H9 (cell line): ENCODE data around the gene CDKN2C. TPM values are rescaled to one million over a fixed set of nuclear protein-coding genes. Genes with fewer than 3 reads are reported as not detected.

ENCODE experiments used
- DNase-seq: peaks from one replicate; pipeline ENCODE4 v3.0.0-alpha.2; 2017
- H2AFZ ChIP-seq: one replicate; pipeline ENCODE4 v1.6.1; 2013; ENCODE audit warnings: mild to moderate bottlenecking, low read length, control low read depth, moderate library complexity
- H2AK5ac ChIP-seq: 2 replicates; pipeline ENCODE4 v1.6.1; 2013; ENCODE audit warnings: low read length, control low read depth, mixed read lengths; ENCODE audit not compliant: insufficient read length
- H2BK120ac ChIP-seq: one replicate; pipeline ENCODE4 v1.6.1; 2013; ENCODE audit warnings: low read depth, mild to moderate bottlenecking, low read length, control low read depth, inconsistent platforms; ENCODE audit not compliant: poor library complexity, severe bottlenecking
- H2BK12ac ChIP-seq: 2 replicates; pipeline ENCODE4 v1.6.1; 2013; ENCODE audit warnings: low read length, control low read depth, mixed read lengths, low read depth; ENCODE audit not compliant: insufficient read length
- H2BK15ac ChIP-seq: 2 replicates; pipeline ENCODE4 v1.6.1; 2013; ENCODE audit warnings: low read depth, low read length, control low read depth
- H2BK20ac ChIP-seq: one replicate; pipeline ENCODE4 v1.6.1; 2013; ENCODE audit warnings: low read depth, mild to moderate bottlenecking, low read length, control low read depth, inconsistent platforms; ENCODE audit not compliant: poor library complexity, severe bottlenecking
- H2BK5ac ChIP-seq: 2 replicates; pipeline ENCODE4 v1.6.1; 2013; ENCODE audit warnings: low read length, control low read depth, mixed read lengths; ENCODE audit not compliant: insufficient read length
- H3K14ac ChIP-seq: 2 replicates; pipeline ENCODE4 v1.6.1; 2013; ENCODE audit warnings: low read length, control low read depth; ENCODE audit not compliant: insufficient read depth
- H3K18ac ChIP-seq: 2 replicates; pipeline ENCODE4 v1.6.1; 2013; ENCODE audit warnings: low read depth, mild to moderate bottlenecking, mixed read lengths, low read length, control low read depth; ENCODE audit not compliant: insufficient read length
- H3K23ac ChIP-seq: 2 replicates; pipeline ENCODE4 v1.6.1; 2013; ENCODE audit warnings: low read length, control low read depth, mixed read lengths, low read depth; ENCODE audit not compliant: insufficient read length
- H3K23me2 ChIP-seq: 2 replicates; pipeline ENCODE4 v1.6.1; 2013; ENCODE audit warnings: low read depth, mild to moderate bottlenecking, mixed read lengths, low read length, control low read depth; ENCODE audit not compliant: insufficient read length, poor library complexity, severe bottlenecking
- H3K27ac ChIP-seq: 2 replicates; pipeline ENCODE4 v1.5.1; 2013; ENCODE audit warnings: low read length, control low read depth, mixed read lengths, low read depth; ENCODE audit not compliant: insufficient read length
- H3K27me3 ChIP-seq: 2 replicates; pipeline ENCODE4 v1.6.1; 2013; ENCODE audit warnings: low read length, control low read depth, inconsistent platforms; ENCODE audit not compliant: insufficient read depth
- H3K4ac ChIP-seq: 2 replicates; pipeline ENCODE4 v1.6.1; 2013; ENCODE audit warnings: low read depth, mild to moderate bottlenecking, control low read depth, inconsistent platforms, low read length, moderate library complexity
- H3K4me1 ChIP-seq: 2 replicates; pipeline ENCODE4 v1.6.1; 2013; ENCODE audit warnings: low read length, control low read depth, inconsistent platforms; ENCODE audit not compliant: insufficient read depth
- H3K4me2 ChIP-seq: 2 replicates; pipeline ENCODE4 v1.6.1; 2013; ENCODE audit warnings: low read length, control low read depth, mixed read lengths; ENCODE audit not compliant: insufficient read length, insufficient read depth
- H3K56ac ChIP-seq: 2 replicates; pipeline ENCODE4 v1.6.1; 2013; ENCODE audit warnings: low read depth, mild to moderate bottlenecking, mixed read lengths, low read length, control low read depth; ENCODE audit not compliant: insufficient read length
- H3K79me1 ChIP-seq: 2 replicates; pipeline ENCODE4 v1.6.1; 2013; ENCODE audit warnings: low read depth, mild to moderate bottlenecking, moderate library complexity, low read length, control low read depth, inconsistent platforms; ENCODE audit not compliant: insufficient read depth, poor library complexity, severe bottlenecking
- H3K79me2 ChIP-seq: 2 replicates; pipeline ENCODE4 v1.6.1; 2013; ENCODE audit warnings: low read length, control low read depth, inconsistent platforms; ENCODE audit not compliant: insufficient read depth
- H3K9ac ChIP-seq: 2 replicates; pipeline ENCODE4 v1.6.1; 2013; ENCODE audit warnings: low read length, control low read depth, mixed read lengths; ENCODE audit not compliant: insufficient read length; ENCODE audit errors: extremely low read depth
- H3K9me3 ChIP-seq: one replicate; pipeline ENCODE4 v1.6.1; 2013; ENCODE audit warnings: low read depth, low read length, inconsistent platforms; ENCODE audit not compliant: control insufficient read depth
- H3T11ph ChIP-seq: one replicate; pipeline ENCODE4 v1.6.1; 2013; ENCODE audit warnings: mild to moderate bottlenecking, low read length, control low read depth, inconsistent platforms
- H4K20me1 ChIP-seq: one replicate; pipeline ENCODE4 v1.6.1; 2013; ENCODE audit not compliant: control insufficient read depth, insufficient read length, insufficient read depth
- H4K5ac ChIP-seq: 2 replicates; pipeline ENCODE4 v1.6.1; 2013; ENCODE audit warnings: low read depth, mild to moderate bottlenecking, mixed read lengths, low read length, control low read depth; ENCODE audit not compliant: insufficient read length
- H4K8ac ChIP-seq: replicated peaks from 2 replicates; pipeline ENCODE4 v1.6.1; 2013; ENCODE audit warnings: low read length, control low read depth, mixed read lengths, low read depth; ENCODE audit not compliant: insufficient read length
- H4K91ac ChIP-seq: 2 replicates; pipeline ENCODE4 v1.6.1; 2013; ENCODE audit warnings: low read depth, mild to moderate bottlenecking, moderate library complexity, mixed read lengths, low read length, control low read depth; ENCODE audit not compliant: insufficient read length
- H3K27ac Mint-ChIP-seq, 3 experiments: 2 replicates in 2 of 3; 3 replicates in 1 of 3; pipeline ENCODE4 v1.8.0; 2020 to 2021; ENCODE audit warnings: mixed read lengths in 3 of 3, mild to moderate bottlenecking in 1 of 3, moderate library complexity in 1 of 3
- H3K27me3 Mint-ChIP-seq: 2 replicates; pipeline ENCODE4 v1.8.0; 2021; ENCODE audit warnings: low read depth, mild to moderate bottlenecking, moderate library complexity, mixed read lengths
- H3K36me3 Mint-ChIP-seq, 3 experiments: 2 replicates in 2 of 3; 3 replicates in 1 of 3; pipeline ENCODE4 v1.8.0; 2020 to 2021; ENCODE audit warnings: low read depth in 3 of 3, mixed read lengths in 3 of 3; ENCODE audit not compliant: insufficient read depth in 1 of 3
- H3K4me1 Mint-ChIP-seq, 2 experiments: 2 replicates each; pipeline ENCODE4 v1.8.0; 2020; ENCODE audit warnings: mixed read lengths in 2 of 2
- H3K4me3 Mint-ChIP-seq, 2 experiments: 2 replicates in 1 of 2; 3 replicates in 1 of 2; pipeline ENCODE4 v1.8.0; 2020 to 2021; ENCODE audit warnings: mild to moderate bottlenecking in 2 of 2, mixed read lengths in 2 of 2, moderate library complexity in 1 of 2
- H3K9me3 Mint-ChIP-seq, 2 experiments: 2 replicates in 1 of 2; 3 replicates in 1 of 2; pipeline ENCODE4 v1.8.0; 2020; ENCODE audit warnings: mild to moderate bottlenecking in 2 of 2, mixed read lengths in 2 of 2, moderate library complexity in 1 of 2
- WGBS: extraction: QIAGEN DNeasy Blood & Tissue Kit; methylation state at CpG from one replicate; pipeline ENCODE4 v1.1.7; 2013; ENCODE audit warnings: missing lambda C conversion rate, low lambda C conversion rate, mixed read lengths; ENCODE audit not compliant: insufficient read length; ENCODE audit errors: extremely low coverage; 5-methylcytosine and 5-hydroxymethylcytosine counted together
- total RNA-seq: library from RNA; stranded (reverse); gene quantifications from 2 replicates; pipeline ENCODE4 v1.2.1, GENCODE V29; 2021
- TF ChIP-seq, protein P1 (sequence below): fragments of 200-600 bp; sonication (generic); conservative IDR thresholded peaks from 3 replicates; pipeline ENCODE4 v1.8.0; 2021; ENCODE audit warnings: antibody characterized with exemption, mild to moderate bottlenecking

Gene CDKN2C
- total RNA-seq, 1 experiment from 2014 or later = not detected

DNA sequence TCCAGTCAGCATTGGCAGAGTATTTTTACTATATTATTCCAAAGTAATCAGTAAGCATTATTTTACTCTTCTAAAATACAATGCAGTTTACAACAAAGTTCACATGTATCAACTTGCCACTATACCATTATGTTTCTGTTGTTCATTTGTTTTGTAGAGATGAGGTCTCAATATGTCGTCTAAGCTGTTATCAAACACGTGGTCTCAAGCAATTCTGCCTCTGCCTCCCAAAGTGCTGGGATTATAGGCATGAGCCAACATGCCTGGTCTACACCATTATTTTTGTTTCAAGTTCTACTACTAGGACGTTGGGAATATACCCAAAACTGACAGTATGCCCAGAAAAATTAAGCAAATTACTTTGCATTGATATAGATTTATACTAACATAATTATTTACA is 29.8 kb upstream of the CDKN2C start:
- Mint-ChIP-seq H3K4me1 (peaks cover 7 to 8% of the 10 kb centered on the region in 2 experiments), H3K9me3 (no peaks in the 10 kb centered on the region), H3K36me3 (no peaks in the 10 kb centered on the region), H3K27ac (no peak overlapping the region), H3K27me3 (no peaks in the 10 kb centered on the region), H3K4me3 (no peak overlapping the region)
- Histone ChIP-seq H3K9ac (no peak overlapping the region), H2BK20ac (no peak overlapping the region), H3K56ac (no peak overlapping the region), H2BK120ac (no peak overlapping the region), H3K18ac (no peak overlapping the region), H3K23ac (no peak overlapping the region), H2BK5ac (no peak overlapping the region), H3K9me3 (no peaks in the 10 kb centered on the region), H3K27me3 (no peaks in the 10 kb centered on the region), H2AK5ac (no peak overlapping the region), H3K4me2 (no peak overlapping the region), H2BK12ac (no peak overlapping the region), H4K8ac (no peak overlapping the region), H2AFZ (no peak overlapping the region), H3K79me2 (peaks cover 12% of the 10 kb centered on the region; the same call in 1 of the 2 replicates), H4K91ac (no peak overlapping the region), H3K23me2 (no peaks in the 10 kb centered on the region), H3K4ac (no peak overlapping the region), H3T11ph (no peak overlapping the region), H4K5ac (no peak overlapping the region), H3K27ac (no peak overlapping the region), H3K14ac (no peak overlapping the region), H3K79me1 (peaks cover 10% of the 10 kb centered on the region), H4K20me1 (no peaks in the 10 kb centered on the region), H2BK15ac (no peak overlapping the region), H3K4me1 (no peaks in the 10 kb centered on the region; the same call in 1 of the 2 replicates)
- no CpG with 5 or more reads among the region's 3 CpGs for WGBS
- DNase-seq = no peak
- TF ChIP-seq, protein P1, sequence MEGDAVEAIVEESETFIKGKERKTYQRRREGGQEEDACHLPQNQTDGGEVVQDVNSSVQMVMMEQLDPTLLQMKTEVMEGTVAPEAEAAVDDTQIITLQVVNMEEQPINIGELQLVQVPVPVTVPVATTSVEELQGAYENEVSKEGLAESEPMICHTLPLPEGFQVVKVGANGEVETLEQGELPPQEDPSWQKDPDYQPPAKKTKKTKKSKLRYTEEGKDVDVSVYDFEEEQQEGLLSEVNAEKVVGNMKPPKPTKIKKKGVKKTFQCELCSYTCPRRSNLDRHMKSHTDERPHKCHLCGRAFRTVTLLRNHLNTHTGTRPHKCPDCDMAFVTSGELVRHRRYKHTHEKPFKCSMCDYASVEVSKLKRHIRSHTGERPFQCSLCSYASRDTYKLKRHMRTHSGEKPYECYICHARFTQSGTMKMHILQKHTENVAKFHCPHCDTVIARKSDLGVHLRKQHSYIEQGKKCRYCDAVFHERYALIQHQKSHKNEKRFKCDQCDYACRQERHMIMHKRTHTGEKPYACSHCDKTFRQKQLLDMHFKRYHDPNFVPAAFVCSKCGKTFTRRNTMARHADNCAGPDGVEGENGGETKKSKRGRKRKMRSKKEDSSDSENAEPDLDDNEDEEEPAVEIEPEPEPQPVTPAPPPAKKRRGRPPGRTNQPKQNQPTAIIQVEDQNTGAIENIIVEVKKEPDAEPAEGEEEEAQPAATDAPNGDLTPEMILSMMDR = no peak
